Left hindlimb (tissue), 1 donor: ENCODE measurements around the gene ZNF385C.
"Not testable (repeated sequence)": the region's sequence is repeated elsewhere in the genome, so short reads cannot be mapped to it uniquely, and the experiment has no call there.

ENCODE experiments used
- DNase-seq: peaks from one replicate; pipeline ENCODE4 v3.0.0-alpha.2; 2018

Gene ZNF385C

DNA sequence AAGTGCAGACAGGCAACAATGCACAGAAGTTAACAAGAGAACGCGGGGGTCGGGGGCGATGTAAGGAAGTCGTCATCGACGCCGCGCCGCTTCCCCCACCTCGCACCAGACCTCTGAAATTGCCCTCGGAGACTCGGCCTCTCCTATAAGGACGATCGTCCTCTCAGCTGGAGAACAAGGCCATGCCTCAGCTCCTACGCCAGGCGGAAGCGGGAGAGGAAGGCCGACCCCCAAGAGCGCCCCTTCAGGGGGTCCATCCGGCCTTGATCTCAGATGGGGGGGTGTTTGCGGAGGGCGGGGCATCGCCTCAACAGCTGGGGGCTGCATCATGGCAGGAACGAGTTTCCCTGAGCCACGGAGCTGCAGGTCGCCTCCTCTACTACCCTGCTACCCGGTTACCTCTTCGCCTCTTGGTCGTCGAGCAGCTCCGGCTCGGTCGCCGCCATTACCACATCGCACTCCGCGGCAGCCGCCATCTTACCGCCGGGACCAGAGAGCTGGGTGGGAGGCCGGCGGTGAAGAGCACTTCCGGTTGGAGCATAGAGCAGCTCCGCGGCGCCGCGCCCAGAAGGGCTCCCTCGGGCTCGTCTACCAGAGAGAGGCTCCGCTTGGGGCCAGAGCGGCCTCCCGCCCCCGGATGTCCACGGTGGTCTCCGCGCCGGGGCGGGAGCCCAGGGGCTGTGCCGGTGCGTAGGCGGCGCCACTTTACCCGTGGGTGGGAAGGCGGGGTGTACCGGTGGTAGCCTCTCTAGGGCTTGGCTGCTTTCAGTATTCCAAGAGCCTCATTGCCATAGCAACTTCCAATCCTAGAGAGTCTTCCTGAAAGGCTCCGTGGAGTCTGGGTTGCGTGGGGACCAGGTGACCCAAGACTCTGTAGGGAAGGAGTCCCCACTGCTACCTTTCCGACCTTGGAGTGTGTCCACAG lies 81.1 kb downstream of the ZNF385C start, which contains the start of gene DNAJC7:
DNAJC7 (minus strand) TSS at position 499 of the 925 bp plus-strand sequence; CDS start at position 476, 23 bp downstream.
- DNase-seq = peak; percentile 94

DNA sequence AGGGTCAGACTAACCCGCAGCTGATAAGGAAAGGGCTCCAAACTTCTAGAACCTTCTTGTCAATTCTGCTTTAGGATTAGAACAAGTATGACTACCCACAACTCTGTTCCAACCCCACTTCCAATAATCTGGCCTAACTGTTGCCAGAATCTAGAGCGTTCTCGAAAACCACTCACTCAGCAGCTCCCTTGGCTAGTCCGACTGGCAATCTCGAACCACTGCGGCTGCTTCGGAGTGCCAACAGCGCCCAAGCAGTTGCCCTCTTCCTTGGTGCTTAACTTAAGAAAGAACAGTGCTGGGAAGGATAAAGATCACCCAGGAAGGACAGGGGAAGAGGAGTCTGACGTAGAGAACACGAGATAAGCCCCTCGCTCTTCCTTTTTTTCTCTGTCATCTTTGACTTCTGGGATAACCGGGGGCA lies 81.9 kb downstream of the ZNF385C start:
- no peak for DNase-seq

DNA sequence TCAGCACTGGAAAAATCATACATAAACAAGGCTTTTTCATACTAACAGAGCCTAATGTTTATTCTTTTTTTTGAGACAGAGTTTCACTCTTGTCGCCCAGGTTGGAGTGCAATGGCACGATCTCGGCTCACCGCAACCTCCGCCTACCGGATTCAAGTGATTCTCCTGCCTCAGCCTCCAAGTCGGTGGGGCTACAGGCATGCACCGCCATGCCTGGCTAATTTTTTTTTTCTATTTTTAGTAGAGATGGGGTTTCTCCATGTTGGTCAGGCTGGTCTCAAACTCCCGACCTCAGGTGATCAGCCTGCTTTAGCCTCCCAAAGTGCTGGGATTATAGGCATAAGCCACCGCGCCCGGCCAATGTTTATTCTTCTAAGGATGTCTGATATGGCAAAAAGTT lies 84.5 kb downstream of the ZNF385C start:
- not testable (repeated sequence) for DNase-seq

- not testable (repeated sequence) for DNase-seq
These were observed 85.9 kb downstream of the ZNF385C start for GRCh38 chr17:42012363-42012762.

DNA sequence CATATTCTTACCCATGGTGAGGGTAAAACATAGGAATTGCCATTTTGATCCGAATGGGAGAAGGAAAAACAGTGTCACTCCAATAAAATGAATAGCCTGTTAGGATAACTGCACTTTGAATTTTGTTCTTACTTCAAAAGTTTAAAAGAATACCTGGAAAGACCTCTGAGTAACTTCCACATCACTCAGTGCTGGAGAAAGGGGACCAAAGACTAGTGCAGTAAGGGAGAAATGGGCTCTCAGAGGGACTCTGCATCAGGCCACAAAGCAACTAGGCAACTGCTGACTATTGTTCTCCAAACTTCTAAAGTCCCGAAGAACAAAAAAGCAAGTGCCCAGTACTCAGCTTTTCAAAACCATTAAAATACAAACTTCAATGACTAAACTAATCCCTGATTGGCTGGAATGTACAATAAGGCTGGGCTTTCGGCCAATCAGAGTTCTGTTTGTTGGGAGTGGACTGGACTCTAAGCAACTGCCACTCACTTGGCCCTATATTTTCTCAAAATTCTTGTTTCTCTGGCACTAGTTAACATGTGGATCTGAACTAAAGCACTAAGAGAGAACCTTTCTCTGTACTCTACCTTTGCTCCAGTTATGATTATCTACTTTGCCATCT lies 87.3 kb downstream of the ZNF385C start:
- no peak for DNase-seq

DNA sequence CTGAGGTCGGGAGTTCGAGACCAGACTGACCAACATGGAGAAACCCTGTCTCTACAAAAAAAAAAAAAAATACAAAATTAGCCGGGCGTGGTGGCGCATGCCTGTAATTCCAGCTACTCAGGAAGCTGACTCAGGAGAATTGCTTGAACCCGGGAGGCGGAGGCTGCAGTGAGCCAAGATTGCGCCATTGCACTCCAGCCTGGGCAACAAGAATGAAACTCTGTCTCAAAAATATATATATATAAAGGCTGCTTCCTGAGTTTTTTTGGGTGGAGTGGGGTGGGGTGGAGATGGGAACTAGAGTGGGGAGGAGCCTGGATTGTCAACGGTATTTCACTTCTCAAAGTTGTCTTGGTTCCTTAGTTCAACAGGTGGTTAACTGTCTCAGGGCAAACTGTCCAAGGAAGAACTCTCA lies 88.0 kb downstream of the ZNF385C start:
- not testable (repeated sequence) for DNase-seq

GRCh38 chr17:42009170-42009569 lies 89.1 kb downstream of the ZNF385C start:
- no peak for DNase-seq

DNA sequence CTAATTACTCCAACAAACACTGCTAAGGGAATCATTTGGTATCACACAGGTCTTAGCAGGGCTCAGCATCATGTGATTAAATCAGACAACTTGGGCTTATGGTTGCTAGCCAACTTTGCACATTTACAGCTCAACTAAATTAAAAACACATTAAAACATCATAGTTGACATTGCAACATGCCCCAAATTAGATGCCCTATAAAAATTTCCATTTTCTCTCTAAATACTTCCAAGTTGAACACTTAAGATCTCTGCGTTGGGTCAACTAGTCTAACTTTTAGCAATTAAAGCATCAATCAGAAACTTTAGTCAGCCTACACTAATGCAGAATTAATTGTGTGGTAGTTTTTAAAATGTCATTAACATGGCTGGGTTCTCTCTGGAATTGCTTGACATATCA lies 93.1 kb downstream of the ZNF385C start:
- no peak for DNase-seq

- no peak for DNase-seq
These were observed 95.4 kb downstream of the ZNF385C start for GRCh38 chr17:42002792-42003301.

DNA sequence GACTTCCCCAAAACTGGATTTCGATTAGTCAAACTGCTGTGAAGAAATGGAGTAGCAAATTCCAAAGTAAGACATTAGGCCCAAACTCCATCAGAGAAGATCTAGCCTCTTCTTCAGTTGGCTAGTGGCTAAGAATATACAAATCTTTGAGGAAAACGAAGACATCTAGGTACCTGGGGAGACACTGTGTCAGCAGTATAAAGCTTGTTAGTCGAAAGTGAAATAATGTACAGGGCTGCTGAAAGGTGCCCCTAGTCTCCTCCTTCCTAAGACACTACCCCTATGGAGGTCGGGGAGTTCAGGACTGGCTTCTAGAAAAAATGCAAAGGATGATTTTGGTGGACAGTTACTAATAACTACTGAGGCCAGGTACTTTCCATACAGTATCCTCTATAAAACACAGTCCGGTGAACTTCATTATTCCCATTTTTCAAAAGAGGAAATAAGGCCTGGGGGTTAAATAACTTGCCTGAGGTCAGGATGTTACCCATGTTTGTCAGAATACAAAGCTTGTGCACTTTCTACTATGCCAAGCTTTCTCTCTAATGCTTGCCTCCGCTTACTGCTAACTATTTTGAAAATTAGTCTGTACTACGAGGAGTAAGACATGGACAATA lies 96.0 kb downstream of the ZNF385C start:
- no peak for DNase-seq

DNA sequence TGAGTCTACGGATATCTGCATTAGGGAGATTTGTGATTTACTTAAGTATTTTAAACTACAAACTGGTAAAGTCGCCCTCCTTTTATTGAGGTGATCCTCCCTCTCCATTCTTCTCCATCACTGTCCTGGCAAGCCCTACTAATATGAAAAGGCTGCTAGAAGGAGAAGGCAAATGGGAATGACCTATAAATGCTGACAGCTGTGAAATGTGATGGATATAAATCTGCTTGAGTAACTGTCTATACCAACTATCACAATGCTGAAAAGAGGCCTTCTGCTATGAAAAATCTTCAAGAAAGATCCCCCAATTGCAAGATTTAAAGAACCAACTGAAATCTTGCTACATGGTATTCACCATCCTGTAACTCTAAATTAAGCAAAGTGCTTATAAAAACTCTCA lies 96.5 kb downstream of the ZNF385C start:
- no peak for DNase-seq

DNA sequence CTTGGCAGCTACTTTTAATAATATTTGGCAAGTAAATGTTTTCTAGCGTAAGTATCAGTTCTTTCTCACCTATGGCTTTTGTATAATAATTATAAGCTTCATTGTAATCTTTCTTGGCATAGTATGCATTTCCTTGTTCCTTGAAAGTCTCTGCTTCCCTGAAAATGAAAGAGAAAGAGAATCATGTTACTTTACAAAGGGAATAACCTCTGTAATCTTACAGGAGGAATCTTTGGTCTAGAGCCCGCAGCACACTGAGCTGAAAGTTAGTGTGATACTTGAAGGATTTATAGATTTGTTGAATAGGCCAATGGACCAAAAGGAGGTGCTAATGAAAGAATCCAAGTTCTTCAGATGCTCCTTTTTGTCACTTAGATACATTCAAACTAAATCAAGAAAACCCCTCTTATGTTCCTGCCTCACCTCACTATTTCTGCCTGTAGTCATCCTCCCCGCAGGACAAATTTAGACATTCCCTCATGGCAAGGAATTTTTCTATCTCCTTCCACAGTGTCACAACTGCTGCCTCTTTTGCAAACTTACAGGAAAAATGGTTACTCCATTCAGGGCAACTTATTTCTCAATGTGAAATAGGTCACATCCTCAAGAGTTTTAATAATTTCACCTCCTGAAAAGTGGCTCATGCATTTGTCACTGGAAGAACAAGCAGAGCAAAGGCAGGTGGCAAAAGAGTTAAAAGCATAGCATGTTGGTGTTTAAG lies 97.7 kb downstream of the ZNF385C start:
- no peak for DNase-seq

DNA sequence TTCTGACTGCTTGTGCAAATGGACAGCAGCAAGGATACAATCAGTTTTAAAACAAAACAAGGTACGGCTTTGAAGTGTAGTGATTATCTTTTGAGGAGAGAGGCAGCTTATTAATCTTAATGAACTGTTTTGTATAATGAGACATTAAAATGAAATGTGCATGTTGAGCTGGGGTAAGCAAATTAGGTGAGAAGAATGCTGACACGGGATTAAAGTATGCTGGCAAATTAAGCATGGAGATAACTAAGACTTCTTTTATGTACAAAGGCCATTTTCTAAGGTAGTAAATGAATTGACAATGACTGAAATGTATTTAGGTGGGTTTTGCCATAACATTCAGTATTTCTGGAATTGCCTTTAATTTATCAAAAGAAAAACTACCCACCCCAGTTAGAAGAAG lies 99.8 kb downstream of the ZNF385C start:
- no peak for DNase-seq

DNA sequence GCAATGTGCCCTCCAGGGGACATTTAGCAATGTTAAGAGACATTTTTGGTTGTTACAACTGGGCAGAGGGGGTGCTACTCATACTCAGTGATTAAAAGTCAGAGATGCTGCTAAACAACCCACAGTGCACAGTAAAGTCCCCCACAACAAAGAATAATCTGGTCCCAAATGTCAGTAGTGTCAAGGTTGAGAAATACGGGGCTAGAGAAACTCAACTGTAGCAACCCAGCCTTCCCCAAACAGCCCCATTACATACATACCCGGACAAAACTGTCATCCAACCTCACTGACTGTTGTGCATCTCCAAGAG lies 101.5 kb downstream of the ZNF385C start:
- DNase-seq = no peak

- no peak for DNase-seq
These were observed 105.7 kb downstream of the ZNF385C start for GRCh38 chr17:41992576-41992975.

GRCh38 chr17:41989702-41990419 lies 108.4 kb downstream of the ZNF385C start:
- no peak for DNase-seq

GRCh38 chr17:41988418-41988817 lies 109.9 kb downstream of the ZNF385C start:
- no peak for DNase-seq

GRCh38 chr17:41987642-41988041 lies 110.6 kb downstream of the ZNF385C start:
- DNase-seq = no peak

DNA sequence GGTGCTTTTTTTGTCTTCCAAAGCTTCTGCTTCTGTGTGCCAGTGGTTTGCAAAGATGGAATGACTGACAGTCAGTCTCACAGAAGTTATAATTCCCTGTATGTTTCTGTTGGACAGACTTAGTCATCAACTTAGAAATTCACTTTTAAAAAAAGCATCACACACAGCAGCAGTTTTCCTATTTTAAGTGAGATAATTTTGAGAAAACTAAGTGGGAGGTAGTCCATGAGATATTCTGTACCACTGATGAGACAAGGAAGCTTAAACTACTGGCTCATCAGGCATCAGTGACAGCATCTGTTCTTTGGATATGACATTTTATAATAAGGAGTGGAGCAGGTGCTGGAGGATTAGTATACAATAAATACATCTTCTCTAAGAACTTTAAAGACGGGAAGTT lies 111.6 kb downstream of the ZNF385C start:
- no peak for DNase-seq

DNA sequence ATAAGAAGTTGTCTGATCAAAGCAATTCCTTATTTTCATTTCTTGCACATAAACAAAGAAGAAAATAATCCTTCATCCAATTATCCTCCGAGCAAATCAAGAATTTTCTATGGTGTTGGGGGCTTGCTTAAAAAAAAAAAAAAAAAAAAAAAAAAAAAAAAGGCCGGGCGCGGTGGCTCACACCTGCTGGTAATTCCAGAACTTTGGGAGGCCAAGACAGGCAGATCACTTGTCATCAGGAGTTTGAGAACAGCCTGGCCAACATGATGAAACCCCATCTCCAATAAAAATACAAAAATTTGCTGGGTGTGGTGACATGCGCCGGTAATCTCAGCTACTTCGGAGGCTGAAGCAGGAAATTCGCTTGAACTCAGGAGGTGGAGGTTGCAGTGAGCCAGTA lies 112.4 kb downstream of the ZNF385C start:
- no peak for DNase-seq

- DNase-seq = no peak
These were observed 113.8 kb downstream of the ZNF385C start for GRCh38 chr17:41984454-41984853.
